CD4-positive, alpha-beta T cell treated with Interleukin-4 for 1 hour (primary cell): Measurements from ENCODE around the gene TMEM132C.
"Not testable (repeated sequence)": the region's sequence is repeated elsewhere in the genome, so short reads cannot be mapped to it uniquely, and the experiment has no call there.

ENCODE experiments used
- DNase-seq, 2 donors: peaks; one replicate each; pipeline ENCODE4 v3.0.0-alpha.2; 2020 to 2022

Gene TMEM132C

DNA sequence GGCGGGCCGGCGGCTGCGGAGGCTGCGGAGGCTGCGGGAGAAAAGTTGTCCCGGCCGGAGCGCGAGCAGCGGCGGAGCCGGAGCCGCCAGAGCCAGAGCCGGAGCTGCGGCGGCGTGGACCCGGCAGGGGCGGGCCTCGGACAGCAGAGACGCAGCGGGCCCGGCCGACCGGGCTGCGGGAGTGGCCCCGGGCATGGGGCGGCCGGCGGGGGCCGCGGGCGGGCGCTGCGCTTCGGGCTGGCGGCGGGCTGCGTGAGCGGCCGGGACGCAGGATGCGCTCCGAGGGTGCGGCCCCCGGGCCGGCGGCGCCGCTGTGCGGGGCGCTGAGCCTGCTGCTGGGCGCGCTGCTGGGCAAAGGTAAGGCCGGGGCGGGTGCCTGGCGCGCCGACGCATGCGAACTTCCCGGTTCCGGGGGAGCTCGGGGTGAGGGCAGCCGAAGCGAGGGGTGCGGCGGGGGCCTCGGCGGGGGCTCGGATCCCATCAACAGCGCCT, at the start of gene TMEM132C:
TSS of gene TMEM132C (plus strand) at position 40 of the 492 bp plus-strand sequence. CDS start at position 273, 233 bp downstream.
- DNase-seq, result no peak

DNA sequence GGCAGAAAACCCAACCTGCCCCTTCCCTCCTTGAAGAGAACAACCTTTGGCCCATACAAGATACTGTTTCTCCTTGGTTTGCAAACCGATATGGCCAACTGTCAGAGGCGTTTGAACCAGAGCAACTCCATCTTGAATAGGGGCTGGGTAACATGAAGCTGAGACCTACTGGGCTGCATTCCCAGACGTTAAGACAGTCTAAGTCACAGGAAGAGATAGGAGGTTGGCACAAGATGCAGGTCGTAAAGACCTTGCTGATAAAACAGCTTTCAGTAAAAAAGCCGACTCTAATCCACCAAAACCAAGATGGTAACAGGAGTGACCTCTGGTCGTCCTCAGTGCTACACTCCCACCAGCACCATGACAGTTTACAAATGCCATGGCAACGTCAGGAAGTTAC, 42.7 kb upstream of the TMEM132C start:
- DNase-seq, result no peak

DNA sequence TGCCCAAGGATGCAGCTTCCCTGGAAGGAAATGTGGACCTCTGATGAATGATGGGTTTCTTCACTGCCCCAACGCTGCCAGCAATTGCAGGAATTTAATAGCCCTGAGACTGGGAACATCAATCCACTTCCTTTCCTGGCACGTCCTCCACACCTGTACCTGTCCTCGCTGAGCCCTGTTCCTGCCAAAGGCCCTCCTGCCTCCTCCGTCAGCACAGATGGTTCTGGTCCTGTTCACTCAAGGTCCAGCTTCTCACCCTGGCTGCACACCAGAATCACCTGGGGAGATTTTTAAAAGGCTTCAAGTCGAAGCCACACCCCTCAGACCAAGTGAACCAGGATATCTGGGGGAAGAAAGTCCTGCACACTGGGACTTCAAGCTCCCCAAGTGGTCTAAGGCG, 38.4 kb upstream of the TMEM132C start:
- DNase-seq, result no peak

DNA sequence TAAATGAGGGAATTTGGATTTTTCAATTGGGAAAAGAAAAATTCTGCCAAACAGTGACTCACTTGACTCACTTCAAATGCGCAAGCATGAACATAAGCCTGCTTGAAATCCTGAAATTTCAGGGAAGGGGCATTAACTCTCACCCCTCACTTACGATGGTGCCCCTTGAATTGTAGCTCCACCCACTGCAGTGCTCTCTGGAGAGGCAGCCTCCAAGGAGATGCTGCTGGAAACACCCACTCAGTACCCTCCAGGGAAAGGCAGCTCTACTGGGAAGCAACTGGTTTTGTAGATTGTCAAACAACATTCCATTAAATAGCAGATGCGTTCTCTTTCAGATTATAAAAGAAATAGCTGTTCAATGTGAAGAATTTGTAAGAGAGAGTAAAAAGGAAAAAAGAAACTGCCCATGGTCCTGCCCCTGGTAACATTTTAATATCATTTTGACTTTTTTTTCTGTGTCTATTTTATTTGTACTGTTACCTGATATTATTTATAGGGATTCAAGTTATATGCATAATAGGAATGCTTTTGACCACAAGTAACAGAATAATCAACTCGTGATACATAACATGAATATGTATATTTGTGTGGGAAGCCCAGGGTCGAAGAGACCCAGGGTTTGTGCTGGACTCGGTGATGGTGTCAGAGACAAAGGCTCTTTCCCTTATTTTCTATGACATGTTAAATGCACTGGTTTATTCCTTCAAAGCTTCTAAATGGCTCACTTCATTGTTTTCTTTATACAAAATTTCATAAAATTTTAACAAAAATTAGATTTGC, 31.1 kb upstream of the TMEM132C start:
- no peak for DNase-seq

DNA sequence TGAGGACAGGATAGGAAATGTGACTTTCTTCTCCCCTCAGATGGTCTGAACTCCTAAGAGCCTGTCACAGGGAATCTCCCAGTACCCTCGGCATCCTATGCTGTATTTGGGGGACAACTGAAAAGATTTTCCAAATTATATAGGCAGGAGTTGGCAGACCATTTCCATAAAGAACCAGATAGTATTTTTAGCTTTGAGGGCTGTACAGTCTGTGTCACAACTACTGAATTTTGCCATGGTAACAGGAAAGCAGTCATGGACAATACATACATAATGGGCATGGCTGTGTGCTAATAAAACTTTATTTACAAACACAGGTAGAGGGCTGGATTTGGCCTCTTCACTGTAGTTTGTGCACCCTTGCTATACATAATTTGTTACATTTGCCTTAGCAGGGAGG, 30.4 kb upstream of the TMEM132C start:
- DNase-seq, result no peak

DNA sequence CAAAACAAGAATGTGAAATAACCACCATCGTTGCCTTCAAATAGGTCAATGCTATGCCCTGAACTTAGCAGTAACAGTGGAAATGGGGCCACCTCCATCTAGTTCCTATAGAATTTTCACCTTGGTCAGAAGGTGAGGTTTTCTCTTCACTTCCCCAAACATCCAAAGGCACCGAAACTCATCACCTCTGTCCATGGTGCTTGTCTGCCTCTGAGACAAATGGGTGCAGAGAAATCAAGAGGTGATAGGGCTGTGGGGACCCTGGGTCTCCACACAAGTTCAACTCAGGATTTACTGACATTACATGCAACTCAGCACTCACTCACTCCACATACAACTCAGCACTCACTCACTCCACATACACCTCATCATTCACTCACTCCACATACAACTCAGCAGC, 26.2 kb upstream of the TMEM132C start:
- DNase-seq, result no peak

DNA sequence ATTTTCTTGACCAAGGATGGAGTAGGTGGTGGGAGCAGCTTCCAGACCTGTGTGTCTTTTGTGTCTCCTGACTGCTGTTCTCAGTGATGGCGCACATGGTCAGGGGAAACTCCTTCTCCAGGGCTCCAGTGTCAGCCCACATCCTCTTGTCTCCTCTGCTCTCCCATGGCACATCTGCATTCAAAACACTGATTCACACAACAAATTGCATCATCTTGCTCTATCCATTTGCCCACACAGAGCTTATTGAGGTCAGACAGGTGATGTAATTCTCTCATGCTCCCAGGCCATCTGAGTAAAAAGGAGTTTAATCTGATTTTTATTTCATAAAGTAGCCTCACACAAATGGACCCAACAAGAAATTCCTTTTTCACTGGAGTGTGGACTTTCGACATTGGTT, 21.8 kb upstream of the TMEM132C start:
- DNase-seq, result no peak

DNA sequence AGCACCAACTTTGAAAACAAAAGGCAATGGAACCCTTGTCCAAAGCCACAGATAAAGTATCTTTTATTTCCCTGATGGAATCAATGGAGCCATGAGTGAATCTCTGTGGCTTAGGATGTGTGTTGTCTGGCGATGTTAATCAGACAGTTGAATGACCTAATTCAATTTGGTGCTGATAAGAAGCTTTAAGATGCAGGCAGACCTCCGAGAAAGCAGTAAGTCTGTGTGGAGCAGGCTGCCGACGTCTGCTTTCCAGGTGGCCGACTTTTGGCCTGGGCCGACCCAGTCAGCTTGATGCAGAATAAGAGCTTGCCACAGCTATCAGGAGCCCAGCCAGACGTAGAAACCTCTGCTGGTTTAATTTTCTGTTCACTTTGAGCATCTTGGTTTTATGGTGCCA, 21.1 kb upstream of the TMEM132C start:
- no peak for DNase-seq

DNA sequence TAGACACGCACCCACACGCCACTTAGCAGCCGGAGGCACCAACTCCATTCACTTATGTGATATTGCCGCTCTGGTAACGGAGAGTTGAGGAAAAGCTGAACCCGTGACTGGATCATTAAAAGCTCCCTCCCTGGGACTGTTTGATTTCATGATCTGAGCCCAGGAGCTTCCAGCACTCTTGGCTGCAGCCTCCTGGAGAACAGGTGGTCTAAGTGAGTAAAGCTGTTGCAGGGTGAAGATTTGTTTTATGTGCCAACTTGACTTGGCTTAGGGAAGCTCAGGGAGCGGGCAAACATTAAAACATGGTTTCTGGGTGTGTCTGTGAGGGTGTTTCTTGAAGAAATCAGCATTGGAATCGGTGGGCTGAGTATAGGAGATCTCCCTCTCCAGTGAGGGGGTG, 16.9 kb upstream of the TMEM132C start:
- DNase-seq, result no peak

DNA sequence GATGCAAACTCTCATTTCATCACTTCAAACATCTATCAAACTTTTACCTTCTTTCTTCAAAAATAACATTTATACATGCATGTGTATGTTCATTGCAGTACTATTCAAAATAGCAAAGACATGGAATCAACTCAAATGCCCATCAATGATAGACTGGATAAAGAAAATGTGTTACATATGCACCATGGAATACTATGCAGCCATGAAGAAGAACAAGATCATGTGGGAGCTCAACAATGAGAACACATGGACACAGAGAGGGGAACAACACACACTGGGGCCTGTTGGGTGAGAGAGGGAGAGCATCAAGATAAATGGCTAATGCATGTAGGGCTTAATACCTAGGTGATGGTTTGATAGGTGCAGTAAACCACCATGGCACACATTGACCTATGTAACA, 13.1 kb upstream of the TMEM132C start:
- not testable (repeated sequence) for DNase-seq

DNA sequence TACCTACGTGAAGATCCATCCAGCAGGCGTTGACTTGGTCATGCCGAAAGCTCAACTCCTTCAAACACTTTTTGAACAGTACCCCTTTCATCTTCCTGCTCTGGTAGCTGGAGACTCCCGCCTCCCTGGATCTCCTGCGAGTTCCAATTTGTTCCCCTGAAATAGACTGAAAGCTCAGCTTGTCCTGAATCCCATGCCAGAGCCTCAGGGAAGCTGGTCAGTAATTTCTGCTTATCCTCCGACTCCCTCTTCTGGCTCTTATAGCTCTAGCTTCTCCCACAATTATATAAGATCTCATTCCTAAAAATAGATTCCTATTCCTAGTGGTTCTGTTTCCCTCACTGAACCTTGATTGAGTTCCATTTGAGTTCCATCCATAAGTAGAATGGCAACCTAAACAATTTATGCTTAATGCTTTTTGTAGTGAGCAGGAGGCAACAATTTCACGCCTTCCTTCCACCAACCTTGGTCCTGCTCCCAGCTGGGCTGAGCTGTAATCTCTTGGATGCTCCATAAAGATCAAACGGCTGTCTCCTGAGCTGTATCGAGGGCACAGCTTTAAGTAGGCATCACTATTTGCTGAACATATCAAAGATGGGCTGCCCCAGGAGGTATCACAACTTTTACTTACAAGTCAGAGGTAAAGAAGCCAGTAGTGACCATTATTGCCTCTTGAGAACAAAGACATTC, 8.0 kb upstream of the TMEM132C start:
- no peak for DNase-seq

DNA sequence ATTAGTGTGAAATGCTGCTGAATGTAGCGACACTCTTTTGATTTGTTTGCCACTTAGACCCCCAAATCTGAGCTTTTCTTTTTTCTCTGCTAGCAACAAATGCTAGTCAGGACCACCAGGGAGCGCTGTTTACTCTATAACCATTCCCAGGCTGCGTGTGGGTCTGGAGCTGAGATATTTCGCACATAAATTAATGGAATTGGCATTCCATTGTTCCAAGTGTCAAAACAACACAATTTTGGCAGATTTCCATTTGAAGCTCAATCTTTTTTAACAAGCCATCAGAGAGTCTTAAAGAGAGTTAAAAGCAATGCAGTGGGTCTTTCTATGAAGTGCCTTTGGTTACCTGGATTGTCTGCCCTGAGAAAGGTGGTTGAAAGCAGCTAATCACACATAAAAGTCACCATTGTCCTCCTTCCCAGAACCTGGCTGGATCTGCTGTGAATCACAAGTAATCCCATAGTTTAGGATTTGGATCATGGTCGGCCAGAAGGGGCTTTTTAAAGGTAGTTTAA, 7.4 kb upstream of the TMEM132C start:
- no peak for DNase-seq

DNA sequence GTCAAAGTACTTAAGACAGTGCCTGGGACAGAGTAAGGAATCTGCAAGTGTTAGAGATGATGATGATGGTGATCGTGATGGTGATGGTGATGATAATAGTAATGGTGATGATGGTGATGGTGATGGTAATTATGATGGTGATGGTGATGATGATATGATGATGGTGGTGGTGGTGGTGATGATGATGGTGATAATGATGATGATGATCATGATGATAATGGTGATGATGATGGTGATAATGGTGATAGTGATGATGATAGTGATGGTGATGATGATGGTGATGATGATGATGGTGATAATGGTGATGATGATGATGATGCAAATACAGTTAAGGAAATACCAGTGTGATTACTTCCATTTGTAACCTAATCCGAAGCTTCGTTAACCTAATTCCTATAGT, 5.2 kb upstream of the TMEM132C start:
- no peak for DNase-seq

DNA sequence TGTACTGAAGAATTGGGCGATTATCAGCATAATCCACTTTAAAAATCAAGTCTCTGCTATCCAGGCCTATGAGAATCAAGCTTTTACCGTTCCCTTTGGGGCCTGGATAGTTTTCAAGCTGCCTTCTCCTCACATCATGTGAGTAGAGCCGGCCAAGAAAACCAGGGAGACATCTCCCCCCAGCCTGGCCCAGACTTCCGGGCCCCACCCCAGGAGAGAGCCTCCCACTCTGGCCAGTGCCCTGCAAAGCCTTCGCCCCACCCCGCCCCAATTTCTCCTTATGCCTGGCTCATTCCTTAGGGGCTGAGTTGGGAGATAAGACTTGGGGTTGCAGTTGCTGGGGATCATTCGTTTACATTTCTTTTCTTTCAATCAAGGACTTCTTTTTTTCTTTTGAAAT, 1.4 kb upstream of the TMEM132C start:
- no peak for DNase-seq

DNA sequence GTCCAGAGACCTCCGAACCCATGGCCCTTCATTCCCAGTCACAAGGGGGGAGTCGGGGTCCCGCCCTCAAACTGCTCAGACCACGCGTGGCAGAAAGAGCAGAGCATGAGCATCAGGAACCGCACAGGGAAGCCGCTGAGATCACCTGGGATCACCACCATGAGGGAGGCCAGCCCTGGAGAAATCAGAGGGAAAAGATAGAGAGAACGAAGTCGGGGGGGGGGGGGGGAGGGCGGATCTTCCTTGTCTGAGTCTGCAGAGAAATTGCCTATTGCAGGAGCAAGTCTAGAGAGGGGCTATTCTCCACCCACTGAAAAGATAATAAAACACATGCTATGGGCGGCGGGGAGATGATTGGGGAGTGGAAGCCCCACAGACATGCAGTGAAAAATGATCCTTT, 884 bp upstream of the TMEM132C start:
- DNase-seq, result no peak

DNA sequence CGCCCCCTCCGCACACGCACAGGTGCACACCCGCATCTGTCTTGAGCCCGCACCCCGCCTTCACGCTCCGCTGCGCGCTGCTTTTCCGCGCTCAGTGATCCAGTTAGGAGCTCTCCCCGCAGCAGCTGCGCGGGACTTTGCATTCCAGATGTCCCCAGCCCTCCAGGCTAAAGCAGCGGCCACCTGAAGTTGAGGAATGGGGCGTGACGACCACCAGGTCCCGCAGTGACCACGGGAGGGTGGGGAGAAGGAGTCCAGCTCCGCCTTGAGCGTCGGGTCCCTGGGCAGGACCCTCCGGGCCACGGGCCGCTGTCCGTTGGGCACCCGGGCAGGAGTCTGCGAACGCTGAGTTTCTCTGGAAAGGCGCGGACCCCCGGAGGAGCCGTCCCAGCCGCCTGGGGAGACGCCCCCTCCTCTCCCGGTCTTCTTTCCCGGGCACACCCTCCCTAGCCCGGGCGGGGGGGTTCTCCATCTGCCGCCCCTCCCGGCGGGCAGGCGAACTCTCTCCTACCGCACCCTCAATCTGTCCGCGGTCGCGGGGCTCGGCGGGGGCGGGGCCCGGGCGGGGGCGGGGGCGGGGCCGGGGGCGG, 334 bp upstream of the TMEM132C start:
- no peak for DNase-seq

DNA sequence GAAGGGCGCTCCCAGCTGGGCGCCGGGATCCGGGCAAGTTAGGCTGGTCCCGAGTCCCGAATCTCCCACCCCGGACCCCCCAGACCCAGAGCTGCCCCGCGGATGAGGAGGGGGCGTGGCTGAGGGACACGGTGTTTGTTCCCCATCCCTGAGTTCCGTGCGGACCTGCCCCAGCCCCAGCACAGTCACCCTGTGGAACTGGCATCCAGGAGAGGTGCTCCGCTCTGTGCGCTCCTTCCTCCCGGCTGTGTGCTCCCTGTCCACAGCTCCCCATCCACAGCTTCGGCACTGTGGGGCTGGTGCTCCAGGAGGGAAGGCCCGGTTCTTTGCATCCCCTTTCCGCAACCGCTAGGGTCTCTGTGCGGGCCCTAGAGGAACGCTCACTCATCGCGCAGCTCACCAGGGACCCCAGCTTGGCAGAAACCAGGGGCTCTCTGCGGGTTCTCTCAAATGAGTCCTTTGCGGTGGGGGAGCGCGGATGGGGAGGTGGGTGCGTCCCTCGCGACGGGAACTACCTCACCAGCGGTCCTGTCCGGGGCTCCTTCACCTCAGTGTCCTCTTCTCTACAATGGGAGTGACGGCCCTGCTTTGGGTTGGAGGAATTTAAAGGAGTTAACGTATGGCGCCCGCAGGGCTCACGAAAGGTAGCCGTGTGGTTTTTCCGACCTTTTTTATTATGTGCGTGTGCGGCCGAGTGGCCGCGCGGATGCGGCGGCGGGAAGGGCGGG, 845 bp downstream of the TMEM132C start:
- DNase-seq, result no peak

DNA sequence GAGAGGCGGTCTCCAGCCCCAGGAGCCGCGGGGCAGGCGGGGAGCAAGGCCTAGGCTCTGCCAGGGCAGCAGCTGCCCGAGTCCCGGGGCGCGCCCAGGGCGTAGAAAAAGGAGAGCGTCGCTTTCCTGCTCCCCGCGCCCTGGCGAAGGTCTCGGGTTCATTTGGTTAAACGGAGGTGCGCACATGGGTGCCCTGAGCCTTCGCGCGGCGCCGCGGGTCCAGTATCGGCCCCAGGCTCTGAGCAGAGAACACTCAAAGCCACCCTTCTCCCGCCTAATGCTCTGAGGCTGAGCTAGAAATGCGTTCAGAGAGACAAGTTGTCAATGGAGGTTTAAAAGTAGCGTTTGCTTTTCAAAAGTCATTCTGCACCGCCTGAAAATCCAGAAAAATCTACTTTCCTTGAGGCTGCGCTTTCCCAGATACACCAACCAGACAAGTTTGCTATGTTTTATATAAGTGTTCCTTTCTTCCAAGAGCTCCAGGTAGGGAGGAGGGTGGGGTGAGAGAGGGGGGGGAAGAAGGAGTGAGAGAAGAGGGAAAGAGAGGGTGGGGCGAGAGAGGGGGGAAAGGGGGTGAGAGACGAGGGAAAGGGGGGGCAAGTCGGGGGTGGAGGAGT, 1.5 kb downstream of the TMEM132C start:
- DNase-seq, result no peak

DNA sequence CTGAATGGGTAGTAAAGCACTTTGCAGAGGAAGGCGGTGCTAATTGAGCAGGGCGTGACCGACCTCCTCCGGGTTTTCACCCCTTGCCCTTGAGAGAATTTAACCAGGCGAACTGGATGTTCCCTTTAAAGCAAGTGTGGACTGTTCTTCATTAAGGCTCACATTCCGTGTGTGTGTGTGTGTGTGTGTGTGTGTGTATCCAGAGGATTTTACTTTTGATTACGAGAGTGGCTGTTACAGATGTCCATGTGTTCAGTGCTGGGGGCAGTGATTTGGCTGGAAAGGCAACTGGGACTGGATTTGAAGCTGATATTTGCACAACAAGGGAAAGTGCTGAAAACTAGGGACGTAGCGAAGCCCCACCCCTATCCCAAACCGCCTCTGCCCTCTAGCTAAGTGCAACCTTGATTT, 2.2 kb downstream of the TMEM132C start:
- DNase-seq, result no peak

DNA sequence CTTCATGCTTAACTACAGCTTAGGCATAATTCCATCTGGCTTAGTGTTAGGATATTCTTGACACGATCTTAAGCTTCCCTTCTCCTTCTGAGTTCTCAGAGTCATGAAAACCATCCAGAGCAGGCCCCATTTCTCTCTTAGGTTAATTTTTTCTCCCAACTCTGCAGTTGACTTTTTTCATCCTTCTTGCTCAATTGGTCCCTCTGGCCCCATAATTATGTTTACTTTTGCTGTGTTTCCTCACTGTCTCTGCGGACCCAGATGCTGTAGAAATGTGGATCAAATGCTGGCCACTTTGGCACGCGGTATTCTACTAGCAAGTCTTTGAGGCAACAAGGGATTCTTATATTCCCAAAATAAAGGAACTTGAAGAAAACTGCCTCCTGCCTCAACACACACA, 9.5 kb downstream of the TMEM132C start:
- no peak for DNase-seq

DNA sequence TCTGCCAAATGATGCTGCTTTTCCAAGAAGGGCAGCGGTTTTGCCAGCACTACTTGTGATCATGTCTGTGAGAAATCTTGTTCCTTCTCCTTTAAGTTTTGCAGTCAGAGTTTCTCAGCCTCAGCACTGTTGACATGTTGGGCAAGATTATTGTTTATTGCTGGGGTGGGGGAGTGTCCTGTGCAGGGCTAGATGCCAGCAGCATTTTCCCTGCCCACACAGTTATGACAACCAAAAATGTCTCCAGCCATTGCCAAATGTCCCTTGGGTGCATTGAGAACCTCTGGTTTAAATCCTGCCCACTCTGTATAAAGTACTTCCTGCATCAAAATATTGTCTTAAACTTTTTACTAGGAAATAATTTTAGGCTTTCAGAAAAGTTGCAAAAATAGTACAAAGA, 20.0 kb downstream of the TMEM132C start:
- no peak for DNase-seq

DNA sequence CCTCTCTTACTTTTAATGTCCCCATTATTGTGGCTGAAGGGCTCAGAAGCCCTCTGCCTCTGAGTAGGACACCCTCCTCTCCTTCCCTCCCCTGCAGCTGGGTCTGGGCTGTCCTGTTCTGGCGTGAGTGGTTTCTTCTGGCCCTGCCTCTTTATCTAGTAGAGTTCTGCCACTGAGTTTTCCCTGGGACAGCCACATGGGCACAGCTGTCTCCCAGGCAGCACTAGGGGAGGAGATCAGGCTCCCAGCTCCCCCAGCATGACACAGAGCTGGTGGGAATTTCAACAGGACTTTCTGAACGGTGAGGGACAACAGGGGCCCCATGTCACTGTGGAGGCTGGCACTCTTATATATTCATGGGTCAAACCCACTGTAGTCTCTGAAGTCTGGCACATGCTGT, 21.4 kb downstream of the TMEM132C start:
- DNase-seq, result no peak

DNA sequence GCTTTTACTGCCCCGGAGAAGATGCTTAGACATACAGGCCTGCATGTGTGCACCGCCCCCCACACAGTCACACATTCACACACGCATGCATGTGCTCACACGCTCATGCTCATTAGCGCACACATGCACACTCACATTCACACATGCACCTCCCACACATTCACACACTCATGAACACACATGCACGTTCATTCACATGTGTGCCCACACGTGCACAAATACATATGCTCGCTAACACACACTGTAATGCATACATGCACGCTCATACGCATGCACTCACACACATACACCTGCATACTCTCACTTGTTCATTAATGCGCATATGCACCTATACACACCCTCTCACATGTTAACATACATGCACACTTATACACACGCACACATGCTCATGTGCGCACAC, 21.9 kb downstream of the TMEM132C start:
- no peak for DNase-seq
